GM21367 (cell line): Measurements from ENCODE around the gene LPO.

ENCODE experiments used
- ATAC-seq: cut with Tn5 transposase; IDR thresholded peaks from one replicate; pipeline ENCODE4 v1.9.1; 2021; ENCODE audit not compliant: unreplicated experiment

The LPO gene

GRCh38 chr17:58277107-58277801 lies 38.9 kb downstream of the LPO start:
- ATAC-seq = no peak

GRCh38 chr17:58277802-58278595 lies 39.6 kb downstream of the LPO start:
- ATAC-seq = no peak

- no peak for ATAC-seq
Measured at GRCh38 chr17:58278661-58279015, 40.3 kb downstream of the LPO start.

- ATAC-seq = no peak
Measured at GRCh38 chr17:58279016-58279711, 40.8 kb downstream of the LPO start.

GRCh38 chr17:58279736-58280479 lies 41.5 kb downstream of the LPO start:
- no peak for ATAC-seq

- ATAC-seq = no peak
Measured at GRCh38 chr17:58280480-58281217, 42.3 kb downstream of the LPO start, which contains the start of gene MPO. Gene MPO (minus strand): TSS chr17:58280935. CDS start chr17:58280758, 177 bp downstream.

- ATAC-seq = no peak
Measured at GRCh38 chr17:58281511-58282011, 43.2 kb downstream of the LPO start.

- ATAC-seq = no peak
Measured at GRCh38 chr17:58282442-58282841, 44.1 kb downstream of the LPO start.

- ATAC-seq = no peak
Measured at GRCh38 chr17:58283674-58284612, 45.6 kb downstream of the LPO start.

- no peak for ATAC-seq
Measured at GRCh38 chr17:58284613-58285421, 46.4 kb downstream of the LPO start.

GRCh38 chr17:58285422-58285810 lies 47.0 kb downstream of the LPO start:
- no peak for ATAC-seq

GRCh38 chr17:58289869-58290268 lies 51.5 kb downstream of the LPO start:
- ATAC-seq = no peak

- no peak for ATAC-seq
Measured at GRCh38 chr17:58291246-58291645, 52.9 kb downstream of the LPO start.

GRCh38 chr17:58294034-58294433 lies 55.6 kb downstream of the LPO start:
- no peak for ATAC-seq

- no peak for ATAC-seq
Measured at GRCh38 chr17:58300336-58300735, 62.0 kb downstream of the LPO start.

- no peak for ATAC-seq
Measured at GRCh38 chr17:58301504-58302150, 63.2 kb downstream of the LPO start.

- ATAC-seq = no peak
Measured at GRCh38 chr17:58302171-58302918, 64.0 kb downstream of the LPO start.
